Head of caudate nucleus (tissue), 42 donors: ENCODE measurements around the gene ZNF227.
"Not testable (repeated sequence)": the region's sequence is repeated elsewhere in the genome, so short reads cannot be mapped to it uniquely, and the experiment has no call there.

Experiments
- DNase-seq, 42 donors: peaks; one replicate each; pipeline versions ENCODE4 v3.0.0 to v3.0.0-alpha.2; 2020 to 2021; ENCODE audit warnings: mixed read lengths in 7 of 42
- intact Hi-C: fragments of 100-400 bp; cut with DNase I; formaldehyde crosslinking; loops from one replicate; pipeline ENCODE4 v1.15.0; 2022

ZNF227 gene

DNA sequence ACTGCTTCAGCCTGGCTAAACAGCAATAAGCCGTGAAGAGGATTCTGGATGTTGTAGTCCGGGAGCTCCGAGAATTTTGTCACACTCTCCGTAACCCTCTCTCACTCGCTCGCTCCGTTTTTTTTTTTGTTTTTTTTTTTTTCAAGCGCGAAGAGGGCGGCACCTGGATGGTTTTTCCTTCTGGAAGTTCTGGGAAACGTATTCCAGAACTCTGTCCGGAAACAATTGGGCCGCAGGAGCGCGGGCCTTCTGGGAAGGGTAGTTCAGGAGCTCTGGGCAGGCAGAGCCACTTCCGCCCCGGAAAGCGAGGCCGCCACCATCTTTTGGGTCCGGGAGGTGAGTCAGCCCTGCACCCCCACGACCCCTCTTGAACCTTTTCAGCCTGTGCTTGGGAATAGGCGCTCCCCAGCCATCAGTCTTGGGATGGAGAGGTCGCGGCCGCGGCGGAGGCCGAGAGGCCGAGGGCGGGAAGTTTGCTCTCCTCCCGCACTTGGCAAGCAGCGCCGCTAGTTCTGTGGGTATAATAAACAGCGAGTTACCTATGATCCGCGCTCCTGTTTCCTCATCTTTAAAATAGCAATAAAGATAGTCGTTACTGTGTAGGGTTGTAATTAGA, at the start of gene ZNF227:
Gene ZNF227 (plus strand): TSS at position 283 of the 616 bp plus-strand sequence. CDS start 5,261 bp downstream, outside the sequence.
- peak; percentile 83 to 97 (median 92) for DNase-seq
- intact Hi-C loops: no loop called here

DNA sequence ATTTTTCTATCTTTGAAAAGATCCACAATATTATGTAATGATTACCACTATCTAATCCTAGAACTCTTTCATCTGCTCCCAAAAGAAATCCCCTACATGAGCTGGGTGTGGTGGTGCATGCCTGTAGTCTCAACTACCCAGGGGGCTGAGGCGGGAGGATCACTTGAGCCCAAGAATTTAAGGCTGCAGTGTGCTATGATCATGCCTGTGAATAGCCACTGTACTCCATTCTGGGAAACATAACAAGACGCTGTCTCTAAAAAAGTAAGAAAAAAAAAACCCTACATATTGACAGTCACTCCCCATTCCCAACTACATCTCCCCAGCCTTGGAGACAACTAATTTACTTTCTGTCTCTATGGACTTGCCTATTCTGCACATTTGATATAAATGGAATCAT, 48.5 kb upstream of the ZNF227 start:
- intact Hi-C loops: loop anchor here (2.0 kb wide), 1 partner anchor 43 kb away; no protein-coding TSS in a partner anchor
- no peak for DNase-seq

DNA sequence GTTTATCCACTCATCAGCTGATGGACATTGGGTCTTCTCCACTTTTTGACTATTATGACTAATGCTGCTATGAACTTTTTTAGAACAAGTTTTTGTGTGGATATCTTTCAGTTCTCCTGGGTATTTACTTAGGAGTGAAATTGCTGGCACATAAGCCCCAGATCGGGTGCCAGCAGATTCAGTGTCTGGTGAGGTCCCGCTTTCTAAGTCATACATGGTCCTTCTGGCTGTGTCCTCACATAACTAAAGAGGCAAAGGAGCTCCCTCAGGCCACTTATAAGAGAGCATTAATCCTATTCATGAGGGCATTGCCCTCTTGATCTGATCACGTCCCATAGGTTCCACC, 48.0 kb upstream of the ZNF227 start:
- intact Hi-C loops: loop anchor here (2.0 kb wide), 1 partner anchor 43 kb away; no protein-coding TSS in a partner anchor
- no peak for DNase-seq

DNA sequence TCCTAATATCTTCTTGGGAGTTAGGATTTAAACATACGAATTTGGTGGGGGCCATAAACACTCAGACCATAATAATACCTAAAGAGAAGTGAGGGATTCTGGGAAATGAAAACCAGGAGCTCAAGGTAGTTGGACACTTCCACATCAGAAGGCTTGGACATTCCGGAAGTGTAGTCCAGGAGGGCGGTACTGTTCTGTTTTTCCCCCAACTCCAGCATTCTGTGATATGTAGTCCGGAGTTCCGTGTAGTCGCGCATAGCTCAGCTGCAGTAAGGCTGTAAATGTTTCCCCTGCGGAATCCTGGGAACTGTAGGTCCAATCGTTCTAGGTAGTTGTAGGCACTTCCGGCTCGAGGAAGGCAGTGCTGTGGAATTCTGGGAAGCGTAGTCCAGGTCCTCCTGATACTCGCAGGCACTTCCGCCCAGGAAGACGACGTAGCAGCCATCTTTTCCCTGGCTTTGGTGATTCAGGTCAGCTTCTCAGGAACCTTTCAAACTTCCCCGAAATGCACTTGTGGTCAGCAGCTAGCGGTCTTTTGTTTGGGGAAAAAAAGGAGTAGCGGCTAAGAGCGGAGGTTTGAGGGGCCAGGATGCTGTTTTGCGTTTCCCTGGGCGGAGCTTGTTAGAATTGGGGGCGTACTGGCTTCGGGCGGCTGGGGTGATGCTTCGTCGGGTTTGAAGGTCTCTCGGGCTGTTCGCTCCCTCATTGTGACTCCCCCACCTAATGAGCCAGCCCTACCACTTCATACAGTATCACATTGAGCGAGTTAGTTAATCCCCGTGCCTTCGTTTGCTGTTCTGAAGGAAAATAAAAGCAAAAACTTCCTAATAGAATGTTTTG, 47.4 kb upstream of the ZNF227 start, which contains the start of gene ZNF226:
Gene ZNF226 (plus strand): TSS at position 428 of the 840 bp plus-strand sequence. CDS start 4,981 bp downstream, outside the sequence.
- DNase-seq: peak; percentile 85 to 99 (median 96)
- intact Hi-C loops: loop anchor here (2.0 to 5.0 kb wide), 2 partner anchors 42 to 53 kb away; partner anchors contain the start of gene ZNF225

DNA sequence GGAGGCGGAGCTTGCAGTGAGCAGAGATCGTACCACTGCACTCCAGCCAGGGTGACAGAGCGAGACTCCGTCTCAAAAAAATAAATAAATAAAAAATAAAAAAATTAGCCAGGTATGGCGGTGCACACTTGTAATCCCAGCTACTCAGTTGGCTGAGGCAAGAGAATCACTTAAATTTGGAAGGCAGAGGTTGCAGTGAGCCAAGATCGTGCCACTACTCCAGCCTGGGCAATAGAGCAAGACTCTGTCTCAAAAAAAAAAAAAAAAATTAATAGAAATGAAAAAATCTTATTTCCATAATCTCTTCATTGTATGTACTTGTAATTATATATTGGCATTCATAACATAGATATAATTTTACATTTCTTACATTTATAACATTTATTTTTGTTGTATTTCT, 41.7 kb upstream of the ZNF227 start:
- intact Hi-C loops, DNase-seq: not testable (repeated sequence)

DNA sequence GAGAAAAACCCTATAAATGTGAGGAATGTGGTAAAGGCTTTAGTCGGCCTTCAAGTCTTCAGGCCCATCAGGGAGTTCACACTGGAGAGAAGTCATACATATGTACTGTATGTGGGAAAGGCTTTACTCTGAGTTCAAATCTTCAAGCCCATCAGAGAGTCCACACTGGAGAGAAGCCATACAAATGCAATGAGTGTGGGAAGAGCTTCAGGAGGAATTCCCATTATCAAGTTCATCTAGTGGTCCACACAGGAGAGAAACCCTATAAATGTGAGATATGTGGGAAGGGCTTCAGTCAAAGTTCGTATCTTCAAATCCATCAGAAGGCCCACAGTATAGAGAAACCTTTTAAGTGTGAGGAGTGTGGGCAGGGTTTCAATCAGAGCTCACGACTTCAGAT, 35.7 kb upstream of the ZNF227 start:
- intact Hi-C loops: no loop called here
- DNase-seq: no peak

GRCh38 chr19:44180968-44181367, 31.4 kb upstream of the ZNF227 start:
- DNase-seq: no peak
- intact Hi-C loops: no loop called here

DNA sequence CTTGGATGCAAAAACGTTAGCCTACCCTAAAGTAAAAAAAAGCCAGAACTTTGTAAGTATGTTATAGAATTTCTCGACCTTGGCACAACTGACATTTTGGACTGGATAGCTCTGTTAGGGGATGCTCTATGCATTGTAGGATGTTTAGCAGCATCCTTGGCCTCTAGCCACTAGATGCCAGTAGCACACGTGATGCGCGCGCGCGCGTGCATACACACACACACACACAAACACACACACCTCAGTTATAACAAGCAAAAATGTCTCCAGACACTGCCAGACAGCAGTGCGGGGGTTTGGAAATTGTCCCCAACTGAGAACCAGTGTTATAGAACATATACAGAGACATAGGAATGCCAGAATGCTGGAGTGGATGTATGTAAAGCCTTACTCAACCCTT, 30.2 kb upstream of the ZNF227 start:
- DNase-seq: no peak
- intact Hi-C loops: no loop called here

- DNase-seq: no peak
- intact Hi-C loops: no loop called here
These were observed 22.3 kb upstream of the ZNF227 start for GRCh38 chr19:44190020-44190419.

DNA sequence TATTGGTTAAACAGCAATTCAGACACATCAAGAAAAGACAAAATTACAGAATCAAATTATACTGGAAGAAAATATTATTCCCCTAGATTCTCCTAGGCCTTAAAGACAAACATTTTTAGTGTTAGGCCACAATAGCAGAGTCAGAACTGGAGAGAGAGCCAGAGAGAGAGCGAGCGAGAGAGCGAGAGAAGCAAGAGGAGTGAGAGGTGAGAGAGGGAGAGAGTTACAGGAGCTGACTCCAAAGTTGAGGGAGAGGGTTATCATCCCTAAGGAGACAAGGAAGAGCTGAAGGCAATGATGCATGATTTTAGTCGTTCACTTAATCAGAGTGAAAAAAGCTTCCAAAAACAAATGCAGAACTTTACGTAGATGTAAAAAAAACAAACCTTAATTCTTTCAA, 20.2 kb upstream of the ZNF227 start:
- no peak for DNase-seq
- intact Hi-C loops: no loop called here

- DNase-seq: no peak
- intact Hi-C loops: no loop called here
These were observed 15.6 kb upstream of the ZNF227 start for GRCh38 chr19:44196772-44197171.

DNA sequence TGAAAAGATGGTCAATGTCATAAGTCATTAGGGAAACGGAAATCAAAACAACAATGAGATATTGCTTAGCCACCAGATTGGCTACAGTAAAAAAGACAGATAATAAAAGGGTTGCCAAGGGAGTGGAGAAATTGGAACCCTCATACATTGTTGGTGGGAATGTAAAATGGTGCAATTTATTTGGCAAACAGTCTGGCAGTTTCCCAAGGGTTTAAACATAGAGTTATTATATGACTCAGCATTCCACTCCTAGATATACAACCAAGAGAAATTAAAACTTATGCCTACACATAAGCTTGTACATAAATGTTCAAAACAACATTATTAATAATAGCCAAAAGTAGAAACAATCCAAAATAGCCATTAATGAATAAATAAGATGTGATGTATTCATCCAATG, 9.9 kb upstream of the ZNF227 start:
- no peak for DNase-seq
- intact Hi-C loops: no loop called here

GRCh38 chr19:44202974-44203373, 9.4 kb upstream of the ZNF227 start:
- no peak for DNase-seq
- intact Hi-C loops: no loop called here

DNA sequence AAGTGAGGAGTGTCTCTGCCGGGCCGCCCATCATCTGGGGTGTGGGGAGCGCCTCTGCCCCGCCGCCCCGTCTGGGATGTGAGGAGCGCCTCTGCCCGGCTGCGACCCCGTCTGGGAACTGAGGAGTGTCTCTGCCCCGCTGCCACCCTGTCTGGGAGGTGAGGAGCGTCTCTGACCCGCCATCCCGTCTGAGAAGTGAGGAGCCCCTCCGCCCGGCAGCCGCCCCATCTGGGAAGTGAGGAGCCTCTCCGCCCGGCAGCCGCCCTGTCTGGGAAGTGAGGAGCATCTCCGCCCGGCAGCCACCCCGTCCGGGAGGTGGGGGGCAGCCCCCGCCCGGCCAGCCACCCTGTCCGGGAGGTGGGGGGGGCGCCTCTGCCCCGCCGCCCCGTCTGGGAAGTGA, 8.5 kb upstream of the ZNF227 start:
- intact Hi-C loops, DNase-seq: not testable (repeated sequence)

- DNase-seq: no peak
- intact Hi-C loops: loop anchor here (5.0 kb wide), 1 partner anchor 92 kb away; the partner anchor contains the start of gene ZNF225
These were observed 7.6 kb upstream of the ZNF227 start for GRCh38 chr19:44204772-44205171.

- peak; percentile 80 to 97 (median 90) for DNase-seq
- intact Hi-C loops: loop anchor here (2.0 to 5.0 kb wide), 2 partner anchors 42 to 95 kb away; partner anchors contain the start of genes ZNF225 and ZNF226
These were observed 5.1 kb upstream of the ZNF227 start for GRCh38 chr19:44207126-44207803.

DNA sequence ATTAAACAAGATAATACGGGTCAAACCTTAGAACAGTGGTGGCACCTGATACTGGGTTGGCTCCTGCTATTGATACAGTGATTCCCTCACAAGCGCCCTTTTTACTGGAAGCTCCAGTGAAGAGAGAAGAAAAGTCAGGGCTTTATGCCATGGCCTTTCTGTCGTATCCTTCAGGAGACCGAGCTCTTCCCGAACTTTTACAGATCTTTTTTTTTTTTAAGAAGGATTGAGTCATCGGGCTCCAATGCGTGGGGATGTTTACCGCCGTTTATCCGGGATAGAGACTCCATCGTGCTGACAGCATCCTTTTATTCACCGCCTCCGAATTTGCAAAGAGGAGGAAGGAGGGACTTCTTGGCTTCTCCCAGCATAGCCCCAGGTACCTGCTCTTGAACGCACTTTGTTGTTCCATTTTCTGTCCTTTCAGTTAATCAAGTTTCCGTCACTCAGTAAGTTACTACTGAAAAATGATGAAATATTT, 574 bp downstream of the ZNF227 start:
- intact Hi-C loops: no loop called here
- DNase-seq: peak in 26 of 42 donors; percentile 13 to 72 (median 32)

DNA sequence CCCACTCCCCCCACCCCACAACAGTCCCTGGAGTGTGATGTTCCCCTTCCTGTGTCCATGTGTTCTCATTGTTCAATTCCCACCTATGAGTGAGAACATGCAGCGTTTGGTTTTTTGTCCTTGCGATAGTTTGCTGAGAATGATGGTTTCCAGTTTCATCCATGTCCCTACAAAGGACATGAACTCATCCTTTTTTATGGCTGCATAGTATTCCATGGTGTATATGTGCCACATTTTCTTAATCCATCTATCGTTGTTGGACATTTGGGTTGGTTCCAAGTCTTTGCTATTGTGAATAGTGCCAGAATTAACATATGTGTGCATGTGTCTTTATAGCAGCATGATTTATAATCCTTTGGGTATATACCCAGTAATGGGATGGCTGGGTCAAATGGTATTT, 7.6 kb downstream of the ZNF227 start:
- DNase-seq, intact Hi-C loops: not testable (repeated sequence)

- intact Hi-C loops, DNase-seq: not testable (repeated sequence)
These were observed 8.4 kb downstream of the ZNF227 start for GRCh38 chr19:44220761-44221160.
